Activated CD4-positive, CD25-positive, alpha-beta regulatory T cell (primary cell): Measurements from ENCODE around the gene ZC3H14.
"Not testable (repeated sequence)": the region's sequence is repeated elsewhere in the genome, so short reads cannot be mapped to it uniquely, and the experiment has no call there.

Source experiments
- DNase-seq, 4 experiments: peaks; one replicate each; lab custom pipeline; 2025; lab: John Stamatoyannopoulos, UW

ZC3H14 gene

GRCh38 chr14:88562831-88563686 is at the start of gene ZC3H14:
TSS of gene ZC3H14 (plus strand) at chr14:88563037. CDS start at chr14:88563134, 97 bp downstream.
- DNase-seq = peak; percentile 71 to 78 (median 75)

DNA sequence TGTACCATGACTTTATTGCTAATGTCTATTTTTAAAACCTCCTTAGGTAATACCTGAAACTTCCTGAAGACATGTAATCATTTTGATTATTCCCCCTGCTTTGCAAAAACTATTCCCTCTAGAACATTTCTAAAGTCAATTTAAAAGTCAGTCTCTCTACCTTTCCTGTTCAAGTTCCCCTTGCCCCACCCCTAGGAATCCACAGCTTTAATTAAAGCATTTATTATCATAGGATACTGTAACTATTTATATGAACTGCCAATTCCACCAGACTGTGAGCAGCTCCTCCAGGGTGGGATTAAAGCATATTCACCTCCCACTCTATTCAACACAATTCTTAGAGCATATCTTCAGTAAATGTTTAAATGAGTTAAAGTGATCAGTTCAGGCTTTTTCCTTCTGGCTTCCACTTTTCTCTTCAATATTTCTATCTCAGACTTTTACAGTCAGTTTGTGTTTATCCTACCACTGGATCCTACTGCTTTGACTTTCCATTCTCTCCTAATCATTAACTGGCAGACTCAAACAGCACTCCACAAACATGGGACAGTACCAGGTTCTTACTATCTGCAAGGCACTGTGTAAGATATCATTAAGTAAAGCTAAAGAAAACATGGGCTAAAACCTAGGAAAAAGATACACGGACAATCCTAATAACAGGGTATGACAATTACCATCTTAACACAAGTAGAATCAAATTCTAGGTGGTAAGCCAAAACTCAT is 47.2 kb upstream of the ZC3H14 start:
- no peak for DNase-seq

DNA sequence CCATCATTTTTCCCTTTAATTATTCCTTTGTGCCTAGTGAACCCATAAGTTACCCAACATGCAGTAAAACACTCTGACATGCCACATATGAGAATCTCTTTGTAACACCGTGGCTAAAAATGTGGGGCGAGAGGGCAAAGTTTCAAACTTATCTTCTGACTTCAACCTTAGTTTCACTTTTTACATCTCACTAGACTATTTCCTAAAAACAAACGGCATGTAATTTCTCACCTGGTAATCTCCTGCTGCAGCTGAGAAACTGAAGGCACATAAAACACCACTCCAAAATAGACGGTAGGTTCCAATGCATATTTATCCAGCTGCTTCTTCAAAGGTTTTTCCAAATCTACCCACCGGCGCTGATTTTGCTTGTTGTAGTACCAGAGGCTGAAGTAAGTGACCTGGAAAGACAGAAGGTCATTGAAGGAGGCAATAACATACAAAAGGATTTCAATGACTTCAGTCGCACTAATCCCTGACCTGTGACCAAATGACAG is 45.9 kb upstream of the ZC3H14 start:
- no peak for DNase-seq

- DNase-seq = no peak
Observed at GRCh38 chr14:88518592-88519512, 44.0 kb upstream of the ZC3H14 start.

DNA sequence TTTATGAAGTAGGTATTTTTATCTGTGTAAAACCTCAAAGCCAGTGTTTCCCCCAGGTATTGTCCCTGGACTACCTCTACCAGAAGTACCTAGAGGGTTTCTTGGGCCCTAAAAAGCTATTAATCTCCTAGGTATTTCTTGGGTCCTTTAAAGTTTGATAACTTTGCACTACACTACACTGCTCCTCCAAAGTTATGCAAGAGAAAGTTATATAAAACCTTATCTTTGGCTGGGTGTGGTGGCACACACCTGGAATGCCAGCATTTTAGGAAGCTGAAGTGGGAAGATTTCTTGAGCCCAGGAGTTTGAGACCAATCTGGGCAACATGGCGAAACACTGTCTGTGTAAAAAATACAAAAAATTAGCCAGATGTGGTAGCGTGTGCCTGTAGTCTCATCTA is 42.9 kb upstream of the ZC3H14 start:
- no peak for DNase-seq

DNA sequence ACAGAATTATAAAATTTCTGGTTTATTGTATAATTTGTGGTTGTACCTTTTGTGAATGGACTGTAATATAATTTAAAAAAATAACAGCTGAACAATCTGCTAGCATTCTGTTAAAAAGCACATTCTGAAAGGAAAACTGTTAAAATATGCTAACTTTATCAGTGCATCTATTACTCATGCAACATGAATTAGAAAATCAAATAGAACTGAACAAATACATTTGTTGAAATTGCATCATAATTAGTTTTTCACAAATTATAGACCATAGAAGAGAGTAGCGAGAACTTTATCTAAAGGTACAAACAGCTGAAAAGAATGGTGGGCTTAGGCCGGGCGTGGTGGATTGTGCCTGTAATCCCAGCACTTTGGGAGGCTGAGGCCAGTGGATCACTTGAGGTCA is 41.0 kb upstream of the ZC3H14 start:
- no peak for DNase-seq

DNA sequence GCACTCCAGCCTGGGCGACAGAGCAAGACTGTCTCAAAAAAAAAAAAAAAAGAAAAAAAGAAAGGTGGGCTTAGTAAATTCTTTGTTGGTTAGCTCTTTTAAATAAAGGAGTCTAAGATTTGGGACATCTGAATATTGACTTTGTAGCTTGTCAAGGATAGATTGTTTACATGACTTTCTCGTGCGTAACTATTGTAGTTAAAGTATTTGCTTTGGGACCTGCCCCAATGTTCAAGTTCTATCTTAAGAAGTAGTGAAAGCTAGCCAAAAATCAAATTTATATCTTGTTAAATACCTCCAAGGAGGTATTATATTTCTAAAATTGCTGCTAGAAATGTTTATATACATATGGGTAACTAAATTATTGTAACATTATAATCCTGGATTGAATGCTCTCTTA is 40.4 kb upstream of the ZC3H14 start:
- no peak for DNase-seq

- DNase-seq = not testable (repeated sequence)
Observed at GRCh38 chr14:88529889-88530288, 32.9 kb upstream of the ZC3H14 start.

DNA sequence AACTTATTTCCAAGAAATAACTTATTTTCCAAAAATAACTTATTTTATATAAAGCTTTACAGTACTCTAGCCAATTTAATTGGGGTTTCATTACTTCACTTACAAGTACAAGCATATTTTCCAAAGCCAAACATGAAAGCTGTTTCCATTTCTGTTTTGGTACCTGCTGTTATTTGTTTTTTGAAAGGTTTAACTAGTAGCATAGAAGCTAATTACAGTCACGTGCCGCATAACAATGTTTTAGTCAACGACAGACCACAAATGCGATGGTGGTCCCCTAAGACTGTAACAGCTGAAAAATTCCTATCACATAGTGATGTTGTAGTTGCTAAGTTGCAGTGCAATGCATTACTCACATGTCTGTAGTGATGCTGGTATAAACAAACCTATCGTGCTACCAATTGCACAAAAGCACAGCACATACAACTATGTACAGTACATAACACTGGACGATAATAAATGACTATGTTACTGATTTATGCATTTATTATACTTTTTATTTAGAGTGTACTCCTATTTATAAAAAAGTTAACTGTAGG is 29.7 kb upstream of the ZC3H14 start:
- no peak for DNase-seq

DNA sequence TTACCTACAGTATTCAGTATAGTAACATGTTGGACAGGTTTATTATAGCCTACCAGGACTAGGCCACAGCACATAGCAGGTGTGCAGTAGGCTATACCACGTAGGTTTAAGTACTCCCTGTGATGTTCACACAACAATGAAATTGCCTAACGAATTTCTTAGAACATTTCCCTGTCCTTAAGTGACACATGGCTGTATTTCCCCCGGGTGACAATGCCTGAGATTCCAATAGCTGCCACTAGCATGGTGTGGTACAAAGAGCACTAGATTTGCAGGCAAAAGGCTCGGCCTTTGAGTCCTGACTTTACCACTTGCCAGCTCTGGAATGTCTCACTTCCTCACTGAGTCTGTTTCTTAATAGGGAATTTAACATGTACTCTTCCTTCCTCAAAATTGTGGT is 27.7 kb upstream of the ZC3H14 start:
- DNase-seq = no peak

DNA sequence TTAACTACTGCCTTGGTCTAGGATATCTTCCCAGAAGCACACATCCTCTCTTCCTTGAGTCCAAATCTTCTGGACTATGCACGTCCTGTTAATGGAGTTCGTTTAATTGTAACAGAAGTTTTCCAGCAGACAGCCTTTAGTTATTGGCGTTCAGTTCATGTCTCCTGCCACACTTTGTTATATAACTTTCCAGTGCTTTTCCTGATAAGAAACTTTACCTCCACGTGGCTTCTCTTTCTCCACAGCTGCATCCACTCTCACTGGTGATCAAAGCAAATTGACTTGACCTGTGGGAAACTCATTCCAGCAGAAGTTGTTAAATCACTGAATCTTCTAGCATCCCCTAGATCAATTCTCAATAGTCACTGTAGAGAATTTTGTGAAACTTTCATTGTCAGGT is 27.0 kb upstream of the ZC3H14 start:
- DNase-seq = no peak

GRCh38 chr14:88541324-88541723 is 21.5 kb upstream of the ZC3H14 start:
- DNase-seq = no peak

GRCh38 chr14:88542857-88543795 is 19.7 kb upstream of the ZC3H14 start:
- no peak for DNase-seq

DNA sequence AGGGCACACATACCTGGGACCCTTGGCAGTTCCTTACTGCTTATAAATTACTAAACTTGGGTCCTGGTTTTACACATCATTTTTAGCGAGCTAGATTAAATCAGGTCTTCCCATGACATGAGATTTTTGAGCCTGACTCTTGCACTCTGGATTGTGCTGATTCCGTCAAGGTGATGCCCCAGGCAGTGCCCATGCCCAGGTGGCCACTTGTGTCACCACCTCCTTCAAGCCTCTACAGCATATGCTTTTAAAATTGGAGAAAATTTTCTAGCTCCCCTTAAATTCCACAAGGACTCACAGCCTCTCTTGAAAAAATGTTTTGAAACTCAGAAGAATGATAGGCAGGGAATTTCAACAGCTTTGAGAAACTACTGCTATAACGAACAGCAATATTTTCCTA is 17.6 kb upstream of the ZC3H14 start:
- no peak for DNase-seq

DNA sequence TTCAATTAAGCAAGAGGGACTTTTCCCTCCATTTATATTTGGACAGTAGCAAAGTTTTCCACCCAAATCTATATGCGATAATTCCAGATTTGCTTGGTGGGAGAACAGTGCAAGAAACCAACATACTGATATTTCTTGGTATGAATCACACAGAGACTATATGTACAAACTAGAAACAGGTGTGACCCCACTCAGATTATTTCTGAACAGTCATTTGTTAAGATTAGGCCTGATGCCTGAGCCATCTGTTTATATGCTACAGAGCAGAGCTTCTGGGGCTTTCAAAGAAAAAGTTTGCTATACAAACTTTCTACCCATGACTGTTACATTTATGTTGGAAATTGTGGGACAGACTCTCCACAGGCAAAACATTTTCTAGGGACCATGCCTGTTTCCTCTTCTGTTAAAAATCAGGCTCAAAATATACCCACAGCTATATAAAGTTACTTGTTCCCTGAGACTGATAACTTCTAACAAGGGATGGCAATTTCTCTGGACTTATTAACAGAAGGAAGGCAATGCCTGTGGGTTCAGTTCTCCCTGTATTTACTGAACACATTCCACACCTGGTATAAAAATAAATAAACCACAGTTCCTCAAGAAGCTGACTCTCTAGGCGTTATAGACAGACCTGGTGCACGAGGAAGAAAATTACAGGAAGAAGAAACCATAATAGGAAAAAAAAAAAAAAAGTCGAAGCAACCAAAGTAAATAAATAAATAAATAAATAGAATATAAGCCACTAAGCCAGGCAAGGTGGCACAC is 16.0 kb upstream of the ZC3H14 start:
- no peak for DNase-seq

- DNase-seq = no peak
Observed at GRCh38 chr14:88547386-88547780, 15.5 kb upstream of the ZC3H14 start.

DNA sequence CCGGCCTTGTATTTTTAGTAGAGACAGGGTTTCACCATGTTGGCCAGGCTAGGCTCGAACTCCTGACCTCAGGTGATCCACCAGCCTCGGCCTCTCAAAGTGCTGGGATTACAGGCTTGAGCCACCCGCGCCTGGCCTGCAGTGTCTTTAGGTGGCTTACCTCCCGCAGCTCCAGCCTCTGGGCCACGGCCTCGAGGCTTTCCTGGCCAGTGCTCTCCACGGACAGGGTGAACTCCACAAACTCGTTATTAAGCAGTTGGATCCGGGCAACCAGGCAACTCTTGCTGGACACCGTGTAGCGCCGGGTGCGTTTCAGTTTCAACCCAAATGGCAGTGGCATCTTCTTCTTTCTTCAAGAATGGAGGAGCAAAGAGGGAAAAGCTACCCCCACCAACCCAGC is 12.8 kb upstream of the ZC3H14 start:
- DNase-seq = no peak

DNA sequence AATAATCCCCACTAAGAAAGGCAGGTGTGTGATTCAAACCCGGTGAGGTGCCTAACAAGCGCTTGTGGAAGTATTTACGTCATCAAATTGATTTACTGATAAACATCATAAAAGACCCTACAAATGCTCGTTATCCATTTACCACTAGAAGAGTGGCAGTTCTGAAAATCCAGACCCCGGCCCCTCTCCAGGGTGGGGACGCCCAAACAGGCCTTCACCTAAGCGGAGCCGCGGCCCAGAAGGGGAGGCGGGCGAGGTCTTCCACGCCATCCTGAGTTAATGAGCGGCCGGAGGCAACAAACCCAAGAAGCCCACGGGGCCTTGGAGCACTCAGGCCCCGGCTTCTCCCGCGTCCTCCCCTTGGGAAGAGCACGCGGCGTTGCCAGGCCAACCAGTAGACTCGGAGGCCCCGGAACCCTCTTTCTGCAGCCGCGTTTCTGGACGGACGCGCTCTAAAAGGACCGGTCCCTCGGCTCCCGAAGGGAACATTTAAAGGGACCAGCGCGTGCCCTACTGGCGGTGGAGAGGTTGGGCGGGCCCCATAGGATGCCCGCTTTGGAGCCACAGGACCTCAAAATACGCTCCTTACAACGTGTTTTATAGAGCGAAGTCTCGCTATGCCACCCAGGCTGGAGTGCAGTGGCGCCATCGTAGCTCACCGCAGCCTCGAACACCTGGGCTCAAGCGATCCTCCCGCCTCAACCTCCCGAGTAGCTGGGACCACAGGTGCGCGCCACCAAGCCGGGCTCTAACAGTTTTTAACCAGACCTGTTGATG is 11.6 kb upstream of the ZC3H14 start:
- peak in 2 of 4 experiments; percentile 20 to 36 for DNase-seq

DNA sequence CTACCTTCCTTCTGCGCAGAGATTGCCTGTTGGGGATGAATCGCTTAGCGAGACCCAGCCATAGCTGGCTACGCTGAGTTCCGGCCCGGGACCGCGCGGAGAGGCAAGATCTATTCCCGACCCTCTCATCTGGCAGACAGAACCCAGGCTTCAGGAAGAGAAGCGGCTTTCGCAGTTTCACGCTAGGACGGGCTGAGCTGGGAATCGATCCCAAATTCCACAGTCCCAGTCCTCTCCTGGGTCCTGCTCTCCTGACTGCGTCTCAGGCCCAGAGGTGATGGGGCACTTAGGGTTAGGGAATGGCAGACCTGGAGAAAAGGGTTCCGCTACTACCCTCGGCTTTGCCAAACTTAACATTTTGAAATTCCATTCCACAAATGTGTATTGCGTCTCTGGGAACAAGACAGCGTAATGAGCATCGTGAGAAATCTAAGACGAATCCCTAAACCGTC is 10.8 kb upstream of the ZC3H14 start:
- no peak for DNase-seq
